H1 (cell line): ENCODE data around the gene DMPK. TPM values are rescaled to one million over a fixed set of nuclear protein-coding genes. Genes with fewer than 3 reads are reported as not detected.

Experiments used
- CTCF ChIA-PET: fragments of 300-600 bp; sonication (Branson Sonifier 250); formaldehyde crosslinking; loops from one replicate; lab custom pipeline; 2021; ENCODE audit not compliant: partially characterized antibody; lab: Charles Lee
- POLR2A ChIA-PET: fragments of 300-600 bp; sonication (Branson Sonifier 250); formaldehyde crosslinking; loops from one replicate; lab custom pipeline; 2021; ENCODE audit warnings: inconsistent platforms; ENCODE audit not compliant: partially characterized antibody; lab: Charles Lee
- DNase-seq, 2 experiments: peaks; one replicate each; pipeline versions ENCODE4 v3.0.0 to v3.0.0-alpha.2; 2010 to 2022; ENCODE audit warnings: low spot score in 2 of 2, low read depth in 1 of 2, mixed read lengths in 1 of 2
- FAIRE-seq: peaks from 2 replicates; lab custom pipeline; 2011; peaks lifted over from hg19 to GRCh38; lab: Jason Lieb, UNC
- H2AFZ ChIP-seq: 2 replicates; pipeline ENCODE4 v1.8.1; 2012; ENCODE audit warnings: low read length, inconsistent platforms
- H2AK5ac ChIP-seq: 2 replicates; pipeline ENCODE4 v1.6.1; 2013; ENCODE audit warnings: low read depth, low read length
- H2BK120ac ChIP-seq: replicated peaks from 2 replicates; pipeline ENCODE3; 2013; ENCODE audit warnings: low read depth, low read length, inconsistent platforms
- H2BK12ac ChIP-seq: 2 replicates; pipeline ENCODE4 v1.6.1; 2013; ENCODE audit warnings: low read depth, low read length
- H2BK15ac ChIP-seq: 2 replicates; pipeline ENCODE4 v1.6.1; 2013; ENCODE audit warnings: low read length
- H2BK20ac ChIP-seq: 2 replicates; pipeline ENCODE4 v1.6.1; 2013; ENCODE audit warnings: low read length
- H2BK5ac ChIP-seq: 2 replicates; pipeline ENCODE4 v1.6.1; 2013; ENCODE audit warnings: low read depth, low read length
- H3K14ac ChIP-seq: 2 replicates; pipeline ENCODE4 v1.6.1; 2013; ENCODE audit warnings: inconsistent platforms; ENCODE audit not compliant: insufficient read length
- H3K18ac ChIP-seq: 2 replicates; pipeline ENCODE4 v1.6.1; 2013; ENCODE audit warnings: low read length; ENCODE audit errors: extremely low read depth
- H3K23ac ChIP-seq: 2 replicates; pipeline ENCODE4 v1.6.1; 2013; ENCODE audit warnings: inconsistent platforms; ENCODE audit not compliant: insufficient read length
- H3K23me2 ChIP-seq: 2 replicates; pipeline ENCODE4 v1.6.1; 2013; ENCODE audit warnings: low read depth, low read length
- H3K27ac ChIP-seq: 2 replicates; pipeline ENCODE4 v1.6.1; 2011; ENCODE audit warnings: low read depth, low read length, inconsistent platforms
- H3K27me3 ChIP-seq, 4 experiments: replicated peaks in 1 of 4; 1 replicate in 1 of 4; 2 replicates in 3 of 4; pipeline versions ENCODE4 v1.6.1 to v1.8.1; 2011 to 2013; ENCODE audit warnings: low read length in 3 of 4, mild to moderate bottlenecking in 3 of 4, inconsistent platforms in 2 of 4, mixed read lengths in 2 of 4, moderate library complexity in 1 of 4; ENCODE audit not compliant: control insufficient read depth in 3 of 4, insufficient read depth in 3 of 4; ENCODE audit errors: extremely low read depth in 1 of 4
- H3K36me3 ChIP-seq, 4 experiments: 2 replicates each; pipeline versions ENCODE4 v1.6.1 to v1.8.1; 2011 to 2013; ENCODE audit warnings: mild to moderate bottlenecking in 4 of 4, low read length in 3 of 4, moderate library complexity in 2 of 4, control low read depth in 1 of 4, inconsistent platforms in 1 of 4; ENCODE audit not compliant: insufficient read depth in 4 of 4, control insufficient read depth in 2 of 4
- H3K4ac ChIP-seq: replicated peaks from 2 replicates; pipeline ENCODE3; 2013; ENCODE audit warnings: low read length, low read depth, mixed read lengths, inconsistent platforms; ENCODE audit not compliant: insufficient read length
- H3K4me1 ChIP-seq, 4 experiments: replicated peaks in 1 of 4; 1 replicate in 1 of 4; 2 replicates in 3 of 4; pipeline versions ENCODE4 v1.6.1 to v1.8.1; 2011 to 2013; ENCODE audit warnings: low read length in 3 of 4, inconsistent platforms in 2 of 4, mixed read lengths in 1 of 4; ENCODE audit not compliant: insufficient read depth in 4 of 4, control insufficient read depth in 3 of 4
- H3K4me2 ChIP-seq, 2 experiments: 2 replicates each; pipeline versions ENCODE4 v1.6.1 to v1.8.1; 2011 to 2013; ENCODE audit warnings: low read depth in 2 of 2, low read length in 2 of 2, control low read depth in 1 of 2, inconsistent platforms in 1 of 2, mild to moderate bottlenecking in 1 of 2; ENCODE audit not compliant: insufficient read depth in 1 of 2
- H3K4me3 ChIP-seq, 4 experiments: fragments of 200-600, 300-600 bp in 1 of 4; sonication (generic), shearing (Covaris generic), sonication (Bioruptor Twin) in 1 of 4; 2 replicates each; pipeline versions ENCODE4 v1.5.1 to v1.8.1; 2011 to 2016; ENCODE audit warnings: low read length in 4 of 4, low read depth in 3 of 4, control low read depth in 2 of 4, inconsistent platforms in 2 of 4, mild to moderate bottlenecking in 2 of 4, mixed read lengths in 1 of 4, moderate library complexity in 1 of 4; ENCODE audit not compliant: insufficient read depth in 2 of 4; ENCODE audit errors: extremely low read depth in 1 of 4
- H3K56ac ChIP-seq: replicated peaks from 2 replicates; pipeline ENCODE3; 2013; ENCODE audit warnings: low read depth, mild to moderate bottlenecking, mixed read lengths, low read length, inconsistent platforms; ENCODE audit not compliant: insufficient read length
- H3K79me1 ChIP-seq: 2 replicates; pipeline ENCODE4 v1.6.1; 2013; ENCODE audit warnings: low read depth, low read length, control low read depth
- H3K79me2 ChIP-seq, 2 experiments: 2 replicates each; pipeline versions ENCODE4 v1.6.1 to v1.8.1; 2012 to 2013; ENCODE audit warnings: low read length in 2 of 2, mild to moderate bottlenecking in 2 of 2, inconsistent platforms in 1 of 2; ENCODE audit not compliant: insufficient read depth in 2 of 2, control insufficient read depth in 1 of 2
- H3K9ac ChIP-seq, 4 experiments: replicated peaks in 1 of 4; 1 replicate in 1 of 4; 2 replicates in 3 of 4; pipeline versions ENCODE4 v1.6.1 to v1.8.1; 2011 to 2013; ENCODE audit warnings: low read depth in 3 of 4, low read length in 3 of 4, control low read depth in 2 of 4, mild to moderate bottlenecking in 2 of 4, moderate library complexity in 2 of 4, inconsistent platforms in 1 of 4; ENCODE audit errors: extremely low read depth in 1 of 4
- H3K9me3 ChIP-seq, 2 experiments: 2 replicates each; pipeline versions ENCODE4 v1.6.1 to v1.8.1; 2012 to 2013; ENCODE audit warnings: mild to moderate bottlenecking in 2 of 2, moderate library complexity in 2 of 2, control low read depth in 1 of 2, inconsistent platforms in 1 of 2, low read depth in 1 of 2, low read length in 1 of 2, mixed read lengths in 1 of 2; ENCODE audit not compliant: insufficient read depth in 2 of 2
- H4K20me1 ChIP-seq, 2 experiments: replicated peaks in 1 of 2; 2 replicates each; pipeline versions ENCODE3 to v1.8.1; 2011 to 2013; ENCODE audit warnings: inconsistent platforms in 2 of 2, low read length in 2 of 2, mild to moderate bottlenecking in 1 of 2; ENCODE audit not compliant: insufficient read depth in 2 of 2, control insufficient read depth in 1 of 2
- H4K5ac ChIP-seq: 2 replicates; pipeline ENCODE4 v1.6.1; 2013; ENCODE audit warnings: low read length, low read depth, mixed read lengths, inconsistent platforms; ENCODE audit not compliant: insufficient read length
- H4K8ac ChIP-seq: 2 replicates; pipeline ENCODE4 v1.8.0; 2013; ENCODE audit warnings: mild to moderate bottlenecking, moderate library complexity, low read length, inconsistent platforms; ENCODE audit not compliant: insufficient read depth; ENCODE audit errors: extremely low read depth
- H4K91ac ChIP-seq: replicated peaks from 2 replicates; pipeline ENCODE3; 2013; ENCODE audit warnings: low read length, mixed read lengths, inconsistent platforms; ENCODE audit not compliant: insufficient read length
- BCL11A ChIP-seq, 2 experiments: IDR thresholded peaks; one replicate each; pipeline ENCODE4 v1.6.1; 2011; ENCODE audit warnings: low read depth in 2 of 2, low read length in 2 of 2, mild to moderate bottlenecking in 2 of 2
- CHD1 ChIP-seq: IDR thresholded peaks from 2 replicates; pipeline ENCODE4 v1.6.1; 2012; ENCODE audit warnings: low read depth, low read length, improper control_type of control experiment
- JUN ChIP-seq: IDR thresholded peaks from 2 replicates; pipeline ENCODE4 v1.6.1; 2011; ENCODE audit warnings: low read depth, mild to moderate bottlenecking, improper control_type of control experiment, low read length
- KDM1A ChIP-seq: fragments of 200-600, 300-600 bp; sonication (generic); IDR thresholded peaks from 2 replicates; pipeline ENCODE4 v1.7.1; 2016; ENCODE audit warnings: mild to moderate bottlenecking, low read length, borderline replicate concordance
- KDM4A ChIP-seq: IDR thresholded peaks from one replicate; pipeline ENCODE4 v1.7.1; 2012; ENCODE audit warnings: low read depth, mild to moderate bottlenecking, moderate library complexity, low read length, inconsistent platforms; ENCODE audit not compliant: severe bottlenecking
- MAFK ChIP-seq: IDR thresholded peaks from 2 replicates; pipeline ENCODE4 v1.6.1; 2012; ENCODE audit warnings: low read depth, mild to moderate bottlenecking, improper control_type of control experiment, low read length
- NRF1 ChIP-seq: IDR thresholded peaks from 2 replicates; pipeline ENCODE4 v1.6.1; 2011; ENCODE audit warnings: mild to moderate bottlenecking, low read depth, low read length, improper control_type of control experiment
- POLR2A ChIP-seq, 2 experiments: IDR thresholded peaks; 1 replicate in 1 of 2; 2 replicates in 1 of 2; pipeline ENCODE4 v1.6.1; 2011; ENCODE audit warnings: low read depth in 2 of 2, low read length in 2 of 2, mild to moderate bottlenecking in 2 of 2; ENCODE audit errors: control extremely low read depth in 1 of 2
- POLR2AphosphoS5 ChIP-seq: IDR thresholded peaks from 2 replicates; pipeline ENCODE4 v1.6.1; 2011; ENCODE audit warnings: low read depth, low read length
- SRF ChIP-seq: IDR thresholded peaks from 2 replicates; pipeline ENCODE4 v1.6.1; 2011; ENCODE audit warnings: mild to moderate bottlenecking, low read depth, low read length, moderate library complexity
- SUZ12 ChIP-seq: fragments of 200-600 bp; sonication (generic); IDR thresholded peaks from 2 replicates; pipeline ENCODE4 v1.6.1; 2012; ENCODE audit warnings: mild to moderate bottlenecking, inconsistent platforms, low read length, moderate library complexity, mixed read lengths
- WGBS, 2 experiments: shearing (Covaris generic) in 1 of 2; methylation state at CpG; one replicate each; pipeline versions ENCODE4 v1.1.6 to v1.1.7; 2013 to 2015; ENCODE audit warnings: low lambda C conversion rate in 2 of 2, mixed read lengths in 2 of 2, inconsistent platforms in 1 of 2, low coverage in 1 of 2, missing lambda C conversion rate in 1 of 2; ENCODE audit not compliant: insufficient replicate concordance in 2 of 2, insufficient coverage in 1 of 2, insufficient read length in 1 of 2; ENCODE audit errors: extremely low coverage in 1 of 2, missing lambda C conversion rate in 1 of 2; 5-methylcytosine and 5-hydroxymethylcytosine counted together
- polyA plus RNA-seq, 7 experiments: library from polyadenylated mRNA; depleted of rRNA in 3 of 7; stranded (reverse) in 5 of 7; unstranded in 2 of 7; fragments of >200 nt in 5 of 7; fragments of 200-250 nt in 2 of 7; gene quantifications; 1 replicate in 5 of 7; 2 replicates in 1 of 7; 4 replicates in 1 of 7; pipeline versions ENCODE4 v1.2.1 to v1.2.3, GENCODE V29; 2011 to 2013; ENCODE audit warnings: missing spikeins in 2 of 7, mixed read lengths in 2 of 7
- total RNA-seq: library from RNA; stranded (reverse); fragmentation: NEBNext Ultra II Directional; extraction: Animal tissue kit (Norgen Biotek cat#: 25700); gene quantifications from 2 replicates; pipeline ENCODE4 v1.2.1, GENCODE V29; 2021
- TF ChIP-seq, protein P1 (sequence below): IDR thresholded peaks from 2 replicates; pipeline ENCODE4 v1.6.1; 2012; ENCODE audit warnings: inconsistent platforms

DMPK gene
- total and polyA plus RNA-seq, 2 of the 8 experiments (the other 6 are each of a cell fraction or from before 2014, with no cell fraction given), result 13.7 to 27.4 TPM

- FAIRE-seq, result no peak
- no peaks in the 10 kb centered on the region for H3K27me3 ChIP-seq
- H3K18ac ChIP-seq, result peak overlapping the region; percentile 87
- peak overlapping the region; percentile 61 to 94 for H3K4me2 ChIP-seq
- peak overlapping the region; percentile 96; the same call in 1 of the 2 replicates for H3K27ac ChIP-seq
- peak overlapping the region; percentile 32 for H4K91ac ChIP-seq
- peaks cover 7 to 41% (median 31%) of the 10 kb centered on the region in 4 experiments for H3K4me1 ChIP-seq
- no peak overlapping the region for H2BK120ac ChIP-seq
- peak overlapping the region; percentile 75; the same call in 1 of the 2 replicates for H2BK12ac ChIP-seq
- 0 out of 2 replicates have a peak overlapping the region, but pooled peaks have one; percentile 44 for H2BK5ac ChIP-seq
- H4K8ac ChIP-seq, result peak overlapping the region; percentile 95
- DNase-seq, result peak in 1 of 2 experiments; percentile 79
- peaks cover 0 to 3% of the 10 kb centered on the region in 2 experiments for H4K20me1 ChIP-seq
- H3K4me3 ChIP-seq, result peak overlapping the region; percentile 57 to 89 (median 71)
- no peaks in the 10 kb centered on the region for H3K9me3 ChIP-seq
- H3K23ac ChIP-seq, result no peak overlapping the region
- POLR2A ChIA-PET, result interaction anchor here (0.5 to 16.2 kb wide), 25 partner anchors 12 to 240 kb away, joined by 3 to 284 read pairs (median 6); partner anchors contain the start of genes DMPK, DMWD, FBXO46 and MEIOSIN
- H2AFZ ChIP-seq, result no peak overlapping the region
- no peak overlapping the region for H3K14ac ChIP-seq
- peak overlapping the region; percentile 92 for H3K56ac ChIP-seq
- H3K79me1 ChIP-seq, result no peaks in the 10 kb centered on the region
- peak overlapping the region; percentile 22 to 78 (median 70) for H3K9ac ChIP-seq
- peaks cover 0 to 2% (median 0%) of the 10 kb centered on the region in 4 experiments; a peak in 2 of 8 replicates for H3K36me3 ChIP-seq
- 1% methylated on average over 81 of the region's 102 CpGs; no CpG with 5 or more reads in 1 of the 2 experiments for WGBS, 2 experiments
- peaks cover 28% of the 10 kb centered on the region for H3K23me2 ChIP-seq
- H3K4ac ChIP-seq, result peak overlapping the region; percentile 41
- no peak overlapping the region for H2BK20ac ChIP-seq
- H4K5ac ChIP-seq, result peak overlapping the region; percentile 51
- CTCF ChIA-PET, result interaction anchor here (0.6 to 6.7 kb wide), 16 partner anchors 9 to 1059 kb away, joined by 3 to 55 read pairs (median 4); partner anchors contain the start of genes DMPK, DMWD, FOXA3 and RSPH6A
- H2AK5ac ChIP-seq, result no peak overlapping the region; the same call in 1 of the 2 replicates
- no peaks in the 10 kb centered on the region for H3K79me2 ChIP-seq
- no peak overlapping the region for H2BK15ac ChIP-seq
- TF ChIP-seq SRF (no peak), NRF1 (0 out of 2 replicates have a peak, but pooled peaks have one; percentile 8), POLR2AphosphoS5 (0 out of 2 replicates have a peak, but pooled peaks have one; percentile 7), MAFK (no peak), JUN (no peak), KDM1A (no peak), POLR2A (IDR thresholded peaks at IDR 0.05; ENCODE audit: control extremely low read depth in 1 of 2, low read depth in 2 of 2, low read length in 2 of 2) (no peak; a peak in 1 of 3 replicates), CHD1 (no peak), BCL11A (IDR thresholded peaks at IDR 0.05; ENCODE audit: low read depth in 2 of 2, low read length in 2 of 2) (no peak), SUZ12 (no peak), KDM4A (peak; percentile 20)
- TF ChIP-seq, protein P1, sequence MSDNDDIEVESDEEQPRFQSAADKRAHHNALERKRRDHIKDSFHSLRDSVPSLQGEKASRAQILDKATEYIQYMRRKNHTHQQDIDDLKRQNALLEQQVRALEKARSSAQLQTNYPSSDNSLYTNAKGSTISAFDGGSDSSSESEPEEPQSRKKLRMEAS, result peak; percentile 56
Measured at GRCh38 chr19:45767881-45768654, 14.2 kb downstream of the DMPK start.
